Right renal pelvis (tissue), 4 donors: ENCODE data around the gene SSH2. TPM values are rescaled to one million over a fixed set of nuclear protein-coding genes. Genes with fewer than 3 reads are reported as not detected.

Experiments used
- DNase-seq, 4 donors: peaks; one replicate each; pipeline ENCODE4 v3.0.0-alpha.2; 2013; ENCODE audit warnings: low read depth in 4 of 4, low spot score in 3 of 4, missing footprints in 1 of 4
- polyA plus RNA-seq, 4 donors: library from polyadenylated mRNA; unstranded; fragments of 120-200 nt; gene quantifications; one replicate each; pipeline ENCODE4 v1.2.1, GENCODE V29; 2013; ENCODE audit not compliant: insufficient read length in 4 of 4

Gene SSH2
- polyA plus RNA-seq, 4 donors = 16.6 to 19.2 (median 19.0) TPM

- no peak for DNase-seq
Observed at GRCh38 chr17:29840884-29841283, 89.1 kb downstream of the SSH2 start.

- DNase-seq = no peak
Observed at GRCh38 chr17:29839656-29840055, 90.4 kb downstream of the SSH2 start.

GRCh38 chr17:29838961-29839360 is 91.1 kb downstream of the SSH2 start:
- no peak for DNase-seq

GRCh38 chr17:29837531-29837930 is 92.5 kb downstream of the SSH2 start:
- no peak for DNase-seq

GRCh38 chr17:29836643-29837042 is 93.4 kb downstream of the SSH2 start:
- no peak for DNase-seq

- no peak for DNase-seq
Observed at GRCh38 chr17:29835435-29836351, 94.3 kb downstream of the SSH2 start.

GRCh38 chr17:29833801-29834200 is 96.2 kb downstream of the SSH2 start:
- DNase-seq = no peak

- no peak for DNase-seq
Observed at GRCh38 chr17:29828676-29829284, 101.2 kb downstream of the SSH2 start.

GRCh38 chr17:29827179-29827578 is 102.8 kb downstream of the SSH2 start:
- DNase-seq = no peak

GRCh38 chr17:29826114-29826692 is 103.8 kb downstream of the SSH2 start:
- no peak for DNase-seq

GRCh38 chr17:29825604-29826003 is 104.4 kb downstream of the SSH2 start:
- no peak for DNase-seq

GRCh38 chr17:29821897-29822296 is 108.1 kb downstream of the SSH2 start:
- no peak for DNase-seq

- no peak for DNase-seq
Observed at GRCh38 chr17:29820425-29820824, 109.6 kb downstream of the SSH2 start.

- peak; percentile 44 to 54 (median 50) for DNase-seq
Observed at GRCh38 chr17:29807520-29808361, 122.3 kb downstream of the SSH2 start.

- DNase-seq = no peak
Observed at GRCh38 chr17:29802246-29802645, 127.8 kb downstream of the SSH2 start.

GRCh38 chr17:29800457-29800856 is 129.6 kb downstream of the SSH2 start:
- no peak for DNase-seq

- DNase-seq = no peak
Observed at GRCh38 chr17:29796652-29797051, 133.4 kb downstream of the SSH2 start.

- DNase-seq = no peak
Observed at GRCh38 chr17:29793501-29793900, 136.5 kb downstream of the SSH2 start.

GRCh38 chr17:29791336-29792080 is 138.5 kb downstream of the SSH2 start:
- DNase-seq = no peak
